ENCODE data around the gene BBS1.
A peak's percentile ranks its signal among the peaks of the same experiment; 100 is the strongest.

The BBS1 gene

DNA sequence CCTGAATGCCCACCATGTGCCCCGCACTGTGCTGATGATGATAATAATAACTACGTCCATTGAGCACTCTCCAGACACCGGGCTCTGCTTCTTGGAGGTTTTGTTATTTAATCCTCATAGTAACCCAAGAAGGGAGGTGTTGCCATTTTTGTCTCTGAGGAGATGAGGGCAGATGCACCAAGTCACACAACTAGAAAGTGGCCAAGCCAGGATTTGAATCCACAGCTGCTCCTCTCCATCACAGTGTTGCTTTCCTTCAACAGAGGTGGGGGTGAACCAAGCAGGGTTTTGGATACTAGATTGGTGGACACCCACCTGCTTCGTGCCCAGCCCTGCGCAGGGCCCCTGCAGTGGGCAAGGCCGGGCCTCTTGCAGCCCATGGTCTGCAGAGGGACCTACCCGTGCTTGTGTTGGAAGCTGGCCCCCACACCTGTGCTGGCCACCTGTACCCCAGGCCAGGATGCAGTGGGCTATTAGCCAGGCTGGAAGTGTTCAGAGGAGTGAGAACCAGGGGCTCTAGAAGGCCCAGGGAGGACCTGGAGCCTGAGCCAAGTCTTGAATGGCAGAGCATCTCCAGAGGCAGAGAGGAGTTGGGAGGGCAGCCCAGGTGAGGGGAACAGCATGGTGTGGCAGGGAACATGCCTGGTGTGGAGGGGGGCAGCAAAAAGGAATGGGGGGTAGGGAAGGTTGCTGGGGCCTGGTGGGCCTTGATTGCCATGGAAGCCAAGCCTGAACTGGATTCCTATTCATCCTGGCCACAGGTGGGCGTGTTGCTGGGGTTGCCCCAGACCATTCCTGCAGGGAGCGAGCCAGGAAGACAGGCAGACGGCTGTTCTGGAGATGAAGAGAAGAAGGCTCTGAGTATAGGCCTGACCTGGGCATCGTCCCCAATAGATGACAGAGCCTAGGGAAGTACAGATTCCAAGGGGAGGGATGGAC, 32.9 kb upstream of the BBS1 start:
- no peak for DNase-seq

DNA sequence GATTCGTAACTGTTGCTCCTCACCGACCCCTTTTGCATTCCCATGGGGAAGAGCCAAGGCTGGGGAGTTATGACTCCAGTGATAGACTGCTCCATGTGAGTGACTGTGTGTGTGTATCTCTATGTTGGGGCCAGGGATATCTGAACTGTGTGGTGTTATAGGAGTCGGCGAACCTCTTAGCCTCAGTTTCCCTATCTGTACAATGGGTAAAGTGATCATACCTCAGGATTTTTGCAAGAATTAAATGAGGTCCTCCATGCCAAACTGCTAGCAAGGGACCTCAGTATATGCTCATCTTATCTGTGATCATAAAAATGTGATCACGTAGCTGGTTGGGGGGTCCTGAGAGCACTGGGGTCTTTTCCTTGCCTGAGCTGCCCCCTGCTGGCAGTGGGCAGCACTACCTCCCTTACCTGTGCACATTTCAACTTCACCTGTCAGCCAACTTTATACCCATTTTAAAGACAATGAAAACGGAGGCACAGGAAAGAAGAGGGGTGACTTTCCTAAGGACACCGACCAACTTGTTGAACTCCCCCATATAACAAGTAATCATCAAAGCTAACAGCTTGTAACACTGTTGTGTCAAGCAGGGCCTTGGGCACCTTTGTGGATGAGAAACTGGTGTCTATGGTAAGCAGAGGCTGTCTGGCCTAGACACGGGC, 31.6 kb upstream of the BBS1 start:
- DNase-seq: peak in 1 of 2 donors; percentile 37

DNA sequence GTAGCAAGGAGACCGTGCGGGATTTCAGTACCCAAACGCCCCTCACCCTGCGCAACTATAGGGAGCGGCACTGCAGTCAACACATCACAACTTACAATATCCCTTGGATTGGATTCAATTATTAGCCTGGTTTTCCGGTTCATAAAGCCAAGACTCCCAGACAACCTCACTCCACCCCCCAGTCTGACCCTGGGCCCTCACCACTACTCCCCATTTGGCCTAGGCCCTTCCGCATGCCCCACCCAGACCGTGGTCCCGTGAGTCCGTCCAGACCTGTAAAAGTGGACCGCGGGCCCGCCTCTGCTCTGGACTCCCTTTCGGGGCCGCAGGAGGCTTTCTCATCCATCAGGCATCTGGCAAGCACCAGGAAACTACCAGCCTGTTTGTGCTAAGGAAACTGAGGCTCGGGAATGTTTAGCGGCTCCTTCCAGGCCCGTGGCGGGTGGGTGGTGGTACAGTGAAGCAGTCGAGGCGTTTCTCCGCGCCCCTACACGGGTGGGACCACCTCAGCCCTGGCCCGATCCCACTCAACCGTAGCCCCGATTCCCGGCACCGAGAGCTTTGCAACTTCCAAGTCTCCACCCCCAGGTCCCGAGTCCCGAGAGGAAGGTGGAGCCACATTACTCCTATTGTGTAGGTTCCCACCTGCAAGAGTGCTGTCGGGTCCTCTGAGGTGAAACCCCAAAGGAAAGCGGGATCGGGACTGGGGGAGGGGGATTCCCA, 30.9 kb upstream of the BBS1 start:
- DNase-seq: no peak

DNA sequence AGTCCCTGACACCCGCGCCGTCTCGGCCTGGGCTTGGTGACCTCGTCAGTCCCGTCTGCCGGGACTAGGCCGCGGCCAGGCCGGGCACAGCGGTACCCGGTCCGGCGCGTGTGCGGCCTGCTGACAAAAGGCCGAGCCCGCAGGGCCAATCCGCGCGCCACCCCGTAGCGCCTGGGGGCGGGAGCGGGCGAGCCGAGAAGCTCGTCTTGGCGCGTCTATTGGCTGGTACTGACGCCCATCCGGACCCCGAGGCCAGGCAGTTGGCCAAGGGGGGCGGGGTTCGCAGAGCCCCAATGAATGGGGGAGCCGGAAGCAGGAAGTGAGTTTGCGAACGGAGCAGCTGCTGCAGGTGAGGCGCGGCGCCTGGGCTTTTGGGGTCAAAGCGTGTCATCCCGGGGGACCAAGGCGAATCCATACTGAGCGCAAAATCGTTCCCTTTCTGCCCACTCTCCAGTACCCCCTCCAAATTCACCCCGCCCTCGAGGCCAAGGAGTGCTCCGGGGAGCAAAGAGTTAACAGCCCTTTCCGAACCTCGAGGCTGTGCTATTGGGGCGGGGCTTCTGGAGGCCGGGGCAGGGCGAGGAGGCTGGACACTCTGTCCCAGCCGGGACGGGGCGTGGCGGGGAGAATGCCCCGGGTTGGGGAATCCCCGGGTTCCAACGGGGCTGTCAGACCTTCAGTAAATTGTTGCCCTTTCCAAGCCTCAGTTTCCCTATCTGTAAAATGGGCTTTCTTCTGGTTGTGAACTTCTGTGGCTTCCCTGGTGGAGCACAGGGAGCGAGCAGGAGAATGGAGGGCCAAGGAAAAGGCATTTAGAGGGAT, 30.1 kb upstream of the BBS1 start, which contains the start of gene DPP3:
Gene DPP3 (plus strand): TSS at position 318 of the 822 bp plus-strand sequence. CDS start 1,767 bp downstream, outside the sequence.
- DNase-seq: peak; percentile 96 to 97

DNA sequence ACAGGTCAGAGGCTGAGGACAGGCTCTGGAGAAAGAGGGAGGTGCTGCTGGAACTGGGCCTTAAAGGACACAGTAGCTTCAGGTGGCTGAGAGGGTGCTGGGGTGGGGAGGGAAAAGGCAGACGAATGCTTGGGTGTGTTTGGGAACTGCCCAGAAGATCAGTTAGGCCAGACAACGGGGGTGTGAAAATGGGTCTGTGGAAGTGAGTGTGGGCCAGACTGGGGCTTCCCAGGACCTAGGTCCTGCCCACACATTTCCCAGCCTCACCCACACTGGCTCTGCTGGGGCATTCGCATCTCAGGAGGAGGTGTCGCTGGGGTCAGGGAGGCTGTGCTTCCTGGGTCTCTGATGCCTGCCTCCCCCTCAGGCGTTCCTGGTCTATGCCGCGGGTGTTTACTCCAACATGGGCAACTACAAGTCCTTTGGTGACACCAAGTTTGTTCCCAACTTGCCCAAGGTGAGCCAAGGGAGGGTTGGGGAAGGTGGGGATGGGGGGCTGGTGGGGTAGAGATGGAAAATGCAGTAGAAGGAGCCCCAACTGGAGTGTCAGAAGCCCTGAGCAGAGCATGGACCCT, 25.5 kb upstream of the BBS1 start:
- DNase-seq: no peak

DNA sequence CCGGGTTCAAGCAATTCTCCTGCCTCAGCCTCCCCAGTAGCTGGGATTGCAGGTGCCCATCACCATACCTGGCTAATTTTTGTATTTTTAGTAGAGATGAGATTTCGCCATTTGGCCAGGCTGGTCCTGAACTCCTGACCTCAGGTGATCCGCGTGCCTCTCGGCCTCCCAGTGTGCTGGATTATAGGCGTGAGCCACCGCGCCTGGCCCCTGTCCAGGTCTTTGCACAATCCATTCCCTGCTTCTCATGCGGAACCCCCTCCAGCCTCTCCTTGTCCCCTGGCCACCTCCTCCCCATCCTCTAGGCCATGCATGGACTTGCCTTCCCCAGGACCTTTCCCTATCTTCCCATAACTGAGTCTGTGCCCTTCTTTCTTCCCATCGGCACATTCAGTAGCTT, 21.5 kb upstream of the BBS1 start:
- no peak for DNase-seq

DNA sequence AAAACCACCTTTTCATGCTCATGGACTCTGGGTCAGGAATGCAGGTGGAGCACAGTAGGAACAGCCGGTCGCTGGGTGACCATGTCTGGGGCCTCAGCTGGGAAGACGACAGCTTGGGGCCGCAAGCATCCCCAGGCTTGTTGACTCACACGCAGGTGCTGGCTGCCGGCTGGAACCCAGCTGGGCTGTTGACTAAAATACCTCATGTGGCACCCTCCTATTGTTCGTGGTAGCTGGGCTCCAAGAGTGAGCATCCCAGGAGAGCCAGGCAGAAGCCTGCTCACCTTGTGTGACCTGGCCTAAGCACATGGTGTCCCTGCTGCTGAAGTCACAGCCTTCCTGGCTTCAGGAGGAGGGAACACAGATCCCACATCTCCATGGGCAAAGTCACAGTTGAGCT, 20.8 kb upstream of the BBS1 start:
- no peak for DNase-seq

DNA sequence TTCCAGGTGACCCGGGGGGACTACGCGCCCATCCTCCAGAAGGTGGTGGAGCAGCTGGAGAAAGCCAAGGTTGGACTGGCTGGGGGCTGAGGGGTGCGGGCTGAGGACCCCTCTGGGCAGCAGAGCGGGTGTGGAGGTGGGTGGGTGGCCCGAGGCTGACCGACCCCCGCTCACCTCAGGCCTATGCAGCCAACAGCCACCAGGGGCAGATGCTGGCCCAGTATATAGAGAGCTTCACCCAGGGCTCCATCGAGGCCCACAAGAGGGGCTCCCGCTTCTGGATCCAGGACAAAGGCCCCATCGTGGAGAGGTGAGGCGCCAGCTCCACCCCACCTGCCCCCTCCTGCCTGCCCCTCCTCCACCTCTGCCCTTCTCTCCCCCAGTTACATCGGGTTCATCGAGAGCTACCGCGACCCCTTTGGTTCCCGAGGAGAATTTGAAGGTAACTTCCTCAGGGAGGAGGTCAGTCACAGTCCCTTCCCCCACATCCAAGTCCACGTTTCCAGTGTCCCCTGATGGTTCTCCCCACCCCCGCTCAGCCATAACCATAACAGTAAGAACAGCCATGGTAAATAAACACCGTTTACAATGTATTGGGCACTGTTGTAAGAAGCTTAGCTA, 19.0 kb upstream of the BBS1 start:
- DNase-seq: no peak

DNA sequence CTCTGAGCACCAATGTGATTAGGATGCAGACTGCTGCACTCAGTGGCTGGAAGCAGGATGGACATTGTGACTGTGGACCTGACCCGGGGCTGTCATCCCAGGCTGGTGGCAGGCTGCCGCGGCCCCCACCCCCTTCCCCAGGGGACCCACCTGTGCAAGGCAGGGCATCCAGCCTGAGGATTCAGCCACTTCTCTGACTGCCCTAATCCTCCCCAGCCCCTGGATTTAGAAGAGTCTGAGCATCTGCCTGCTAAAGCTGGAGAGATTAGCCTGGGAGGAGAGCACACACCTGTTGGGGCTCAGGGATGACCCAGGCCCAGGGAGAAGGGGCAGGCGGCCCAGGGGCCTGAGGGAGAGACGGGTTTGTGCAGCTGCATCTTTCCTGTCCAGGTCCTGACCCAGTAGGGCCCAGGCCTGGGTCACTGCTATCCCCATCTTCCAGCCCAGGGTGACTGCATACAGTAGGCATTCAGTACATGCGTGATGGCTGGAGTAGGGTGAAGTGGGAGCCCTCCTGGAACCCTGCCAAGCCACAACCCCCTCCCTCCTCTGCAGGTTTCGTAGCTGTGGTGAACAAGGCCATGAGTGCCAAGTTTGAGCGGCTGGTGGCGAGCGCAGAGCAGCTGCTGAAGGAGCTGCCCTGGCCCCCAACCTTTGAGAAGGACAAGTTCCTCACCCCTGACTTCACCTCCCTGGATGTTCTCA, 18.1 kb upstream of the BBS1 start:
- no peak for DNase-seq

DNA sequence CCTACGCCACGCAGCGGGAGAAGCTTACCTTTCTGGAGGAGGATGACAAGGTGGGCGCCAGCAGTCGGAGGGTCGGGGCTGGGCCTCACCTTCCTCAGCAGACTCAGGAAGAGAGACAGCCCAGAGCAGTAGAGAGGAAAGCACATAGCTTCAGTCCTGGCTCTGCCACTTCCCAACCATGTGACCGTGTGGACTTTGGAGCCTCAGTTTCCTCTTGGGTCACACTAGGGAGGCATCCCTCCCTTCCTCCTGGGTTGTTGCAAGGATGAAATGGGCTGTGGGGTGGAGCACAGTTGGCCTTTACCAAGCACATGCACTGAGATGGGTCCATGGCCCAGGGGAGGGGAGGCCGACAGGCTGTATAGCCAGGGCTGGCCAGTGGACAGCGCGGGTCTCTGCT, 17.3 kb upstream of the BBS1 start:
- no peak for DNase-seq

DNA sequence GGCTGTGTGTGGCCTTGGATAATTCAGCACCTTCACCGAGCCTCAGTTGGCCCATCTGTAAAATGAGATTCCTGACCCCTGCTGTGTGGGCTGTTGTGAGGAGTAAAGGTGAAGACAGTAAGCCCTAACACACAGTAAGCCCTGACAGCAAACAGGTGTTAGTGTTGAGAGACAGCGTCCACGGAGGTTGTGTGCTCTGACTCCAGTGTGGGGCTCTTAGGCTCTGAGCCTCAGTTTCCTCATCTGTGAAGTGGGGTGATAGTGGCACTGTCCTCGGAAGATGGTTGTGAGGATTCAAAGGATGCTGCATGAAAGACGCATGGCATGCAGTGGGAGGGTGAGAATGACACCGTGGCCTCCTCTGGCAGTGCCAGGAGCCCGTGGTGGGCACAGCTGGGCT, 16.0 kb upstream of the BBS1 start:
- DNase-seq: no peak

DNA sequence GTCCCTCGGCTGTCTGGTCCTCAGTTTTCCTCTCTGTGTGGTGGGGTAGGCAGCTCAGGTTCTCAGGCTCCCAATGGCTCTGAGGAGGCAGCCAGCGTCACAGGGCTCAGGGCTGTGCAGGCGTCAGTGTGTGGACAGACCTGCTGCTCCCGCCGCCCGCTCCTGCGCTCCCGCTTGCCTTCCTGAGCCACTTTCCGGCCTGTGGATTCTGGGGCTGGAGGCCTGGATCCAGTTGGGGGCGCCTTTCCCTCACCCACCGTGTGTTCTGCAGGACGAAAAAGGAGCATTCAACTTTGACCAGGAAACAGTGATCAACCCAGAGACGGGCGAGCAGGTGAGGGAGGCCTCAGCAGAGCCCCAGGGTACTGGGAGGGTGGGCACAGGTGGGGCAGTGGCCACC, 15.5 kb upstream of the BBS1 start:
- DNase-seq: no peak

DNA sequence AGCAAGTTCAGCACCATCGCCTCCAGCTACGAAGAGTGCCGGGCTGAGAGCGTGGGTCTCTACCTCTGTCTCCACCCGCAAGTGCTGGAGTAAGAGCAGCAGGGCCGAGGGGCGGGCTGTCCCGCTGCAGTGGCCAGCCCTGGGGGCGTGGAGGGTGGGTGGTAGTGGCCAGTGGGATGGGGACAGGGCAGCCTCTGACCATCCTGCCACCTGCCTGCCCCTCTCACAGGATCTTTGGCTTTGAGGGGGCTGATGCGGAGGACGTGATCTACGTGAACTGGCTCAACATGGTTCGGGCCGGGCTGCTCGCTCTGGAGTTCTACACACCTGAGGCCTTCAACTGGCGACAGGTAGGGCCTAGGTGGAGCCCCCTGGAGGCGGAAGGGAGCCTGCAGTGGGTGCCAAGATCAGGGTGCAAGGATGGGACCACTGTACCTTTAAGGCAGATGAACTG, 15.0 kb upstream of the BBS1 start:
- DNase-seq: peak in 1 of 2 donors; percentile 34

DNA sequence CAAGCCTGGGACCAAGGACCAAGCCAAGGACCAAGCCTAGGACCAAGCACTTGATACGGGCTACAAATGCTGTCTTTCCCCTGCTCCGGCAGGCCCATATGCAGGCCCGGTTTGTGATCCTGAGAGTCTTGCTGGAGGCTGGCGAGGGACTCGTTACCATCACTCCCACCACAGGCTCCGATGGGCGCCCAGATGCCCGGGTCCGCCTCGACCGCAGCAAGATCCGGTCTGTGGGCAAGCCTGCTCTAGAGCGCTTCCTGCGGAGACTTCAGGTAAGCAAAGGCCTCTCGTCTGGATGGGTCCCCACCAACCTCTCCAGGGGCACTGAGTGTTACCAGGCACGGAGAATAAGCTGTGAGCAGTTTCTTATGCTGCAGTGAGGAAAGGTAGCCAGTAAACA, 13.2 kb upstream of the BBS1 start:
- no peak for DNase-seq

DNA sequence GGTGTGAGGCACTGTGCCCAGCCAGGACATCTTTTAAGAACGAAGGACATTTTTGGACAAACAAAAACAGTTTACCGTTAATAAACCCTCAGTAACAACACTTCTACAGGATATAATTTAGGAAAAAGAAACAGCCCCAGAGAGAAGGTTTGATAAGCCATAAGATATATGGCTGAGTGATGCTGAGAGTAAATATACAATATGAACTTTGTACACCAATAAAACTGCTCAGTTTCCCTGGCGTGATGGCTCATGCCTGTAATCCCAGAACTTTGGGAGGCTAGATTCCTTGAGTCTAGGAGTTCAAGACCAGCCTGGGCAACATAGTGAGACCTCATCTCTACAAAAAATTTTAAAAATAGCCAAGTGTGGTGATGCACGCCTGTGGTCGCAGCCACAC, 11.9 kb upstream of the BBS1 start:
- no peak for DNase-seq

DNA sequence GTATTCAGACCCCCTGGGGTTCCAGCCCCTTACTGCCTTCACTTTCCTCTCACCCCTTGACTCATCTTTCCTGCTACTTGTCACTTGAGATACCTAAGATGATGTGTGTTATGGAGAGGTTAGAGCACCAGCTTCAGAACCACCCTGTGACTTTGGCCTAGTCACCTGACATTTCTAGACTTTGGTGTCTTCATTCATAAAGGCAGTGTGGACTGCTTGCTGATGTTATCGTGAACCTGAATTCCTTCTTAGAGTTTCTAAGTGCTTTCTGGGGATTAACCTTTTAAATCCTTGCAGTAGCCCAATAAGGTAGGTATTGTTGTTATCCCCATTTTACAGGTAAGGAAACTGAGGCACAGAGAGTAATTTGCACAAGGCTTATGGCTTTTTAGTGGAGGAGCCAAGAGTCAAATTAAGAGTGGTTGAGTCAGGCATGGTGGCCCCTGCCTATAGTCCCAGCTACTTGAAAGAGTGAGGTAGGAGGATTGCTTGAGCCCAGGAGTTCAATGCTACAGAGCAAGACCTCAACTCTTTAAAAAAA, 5.1 kb upstream of the BBS1 start:
- no peak for DNase-seq

DNA sequence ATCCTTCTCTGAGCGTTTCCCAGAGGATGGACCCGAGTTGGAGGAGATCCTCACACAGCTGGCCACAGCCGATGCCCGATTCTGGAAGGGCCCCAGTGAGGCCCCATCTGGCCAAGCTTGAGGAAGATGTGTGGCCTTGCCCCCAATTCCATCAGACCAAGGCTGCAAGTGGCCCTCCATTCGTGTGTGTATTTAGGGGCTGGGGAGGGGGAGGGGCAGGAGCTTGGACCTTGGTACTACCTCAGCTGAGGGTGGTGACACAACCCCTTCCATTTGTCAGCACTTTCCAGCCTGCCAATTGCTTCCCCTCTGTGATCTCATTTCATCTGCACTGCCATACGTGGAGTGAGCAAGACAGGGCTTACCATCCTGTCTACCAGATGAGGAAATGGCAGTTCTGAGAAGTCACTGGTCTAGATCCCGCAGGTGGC, 1.3 kb upstream of the BBS1 start:
- DNase-seq: no peak

DNA sequence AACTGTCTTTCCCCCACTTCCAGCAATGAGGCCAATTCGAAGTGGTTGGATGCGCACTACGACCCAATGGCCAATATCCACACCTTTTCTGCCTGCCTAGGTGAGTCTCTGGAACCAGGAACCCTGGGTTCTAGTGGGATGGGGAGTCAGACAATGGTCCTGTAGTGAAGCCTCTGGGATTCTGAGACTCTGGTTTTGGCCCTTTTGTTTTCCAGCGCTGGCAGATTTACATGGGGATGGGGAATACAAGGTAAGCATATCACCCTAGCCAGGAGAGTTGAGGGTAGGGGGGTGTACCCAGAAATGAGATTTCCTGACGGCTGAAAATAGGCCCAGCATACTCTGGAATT, 530 bp downstream of the BBS1 start:
- DNase-seq: no peak

DNA sequence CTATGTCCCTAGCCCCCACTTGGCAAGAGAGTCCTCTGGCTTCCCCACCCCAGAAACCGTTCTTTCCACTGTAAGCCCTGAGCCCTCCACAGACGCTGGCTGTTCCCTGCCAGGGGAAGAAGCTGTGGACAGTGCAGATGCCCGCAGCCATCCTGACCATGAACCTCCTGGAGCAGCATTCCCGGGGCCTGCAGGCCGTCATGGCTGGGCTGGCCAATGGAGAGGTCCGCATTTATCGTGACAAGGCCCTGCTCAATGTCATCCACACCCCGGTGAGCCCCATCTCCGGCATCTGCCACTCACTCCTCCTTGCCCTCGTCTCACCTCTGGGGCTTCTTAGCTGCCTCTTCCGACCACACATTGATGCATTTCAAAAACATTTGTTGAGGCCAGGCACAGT, 13.2 kb downstream of the BBS1 start:
- DNase-seq: no peak

DNA sequence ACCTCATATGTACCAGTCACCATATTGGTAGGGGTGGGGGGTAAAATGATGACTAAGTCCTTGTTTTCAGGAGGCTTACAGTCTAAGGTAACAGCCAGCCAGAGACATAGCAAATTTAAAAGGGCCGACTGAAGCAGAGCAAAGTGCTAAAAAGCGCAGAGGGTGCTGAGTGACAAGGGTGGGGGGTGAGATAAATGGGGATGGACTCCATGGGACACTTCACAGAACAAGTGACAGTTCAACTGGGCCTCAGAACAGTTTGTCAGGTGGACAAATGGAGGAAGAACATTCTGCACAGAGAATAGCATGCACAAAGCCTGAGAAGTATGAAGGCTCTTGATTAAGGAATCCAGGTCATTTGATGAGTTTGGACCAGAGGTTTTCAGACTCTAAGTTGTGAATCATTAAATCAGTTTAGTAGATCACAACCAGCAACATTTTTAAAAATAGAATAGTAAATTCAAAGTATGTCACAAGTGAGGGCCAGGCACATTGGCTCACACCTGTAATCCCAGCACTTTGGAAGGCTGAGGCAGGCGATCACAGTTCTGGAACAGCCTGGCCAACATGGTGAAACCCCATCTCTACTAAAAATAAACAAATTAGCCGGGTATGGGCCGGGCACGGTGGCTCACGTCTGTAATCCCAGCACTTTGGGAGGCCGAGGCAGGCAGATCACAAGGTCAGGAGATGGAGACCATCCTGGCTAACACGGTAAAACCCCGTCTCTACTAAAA, 14.0 kb downstream of the BBS1 start:
- DNase-seq: no peak

Data from stimulated activated CD4-positive, alpha-beta T cell treated with anti-CD3 and anti-CD28 coated beads, Interleukin-2, amount 100 ng/mL, for 24 hours (primary cell).